ENCODE data around the gene CCDC6.

The CCDC6 gene

GRCh38 chr10:59908808-59909143 is 2.4 kb upstream of the CCDC6 start:
- no peak overlapping the region; the same call in 1 of the 2 replicates for H3K4me3 ChIP-seq (replicated peaks; ENCODE audit: low read depth, low read length)
- no peak for DNase-seq (ENCODE audit: extremely low read depth, insufficient read length)
- no peaks in the 10 kb centered on the region for H3K36me3 ChIP-seq (ENCODE audit: control insufficient read depth, insufficient read depth, low read length)
- H3K27me3 ChIP-seq (replicated peaks; ENCODE audit: control insufficient read depth, insufficient read depth, low read length), result no peaks in the 10 kb centered on the region
- no peak for TF ChIP-seq CTCF (IDR thresholded peaks at IDR 0.05; ENCODE audit: insufficient read depth, low read length, poor library complexity, severe bottlenecking)

- no peak for TF ChIP-seq CTCF (IDR thresholded peaks at IDR 0.05; ENCODE audit: insufficient read depth, low read length, poor library complexity, severe bottlenecking)
- Histone ChIP-seq H3K27me3 (replicated peaks; ENCODE audit: control insufficient read depth, insufficient read depth, low read length) (no peaks in the 10 kb centered on the region), H3K4me3 (replicated peaks; ENCODE audit: low read depth, low read length) (peak overlapping the region; percentile 54), H3K36me3 (ENCODE audit: control insufficient read depth, insufficient read depth, low read length) (no peaks in the 10 kb centered on the region)
- no peak for DNase-seq (ENCODE audit: extremely low read depth, insufficient read length)
Observed at GRCh38 chr10:59907918-59908807, 1.8 kb upstream of the CCDC6 start.

GRCh38 chr10:59907537-59907917 is 1.2 kb upstream of the CCDC6 start:
- DNase-seq (ENCODE audit: extremely low read depth, insufficient read length), result no peak

GRCh38 chr10:59905731-59906416 is 482 bp downstream of the CCDC6 start:
- Histone ChIP-seq H3K27me3 (replicated peaks; ENCODE audit: control insufficient read depth, insufficient read depth, low read length) (no peaks in the 10 kb centered on the region), H3K36me3 (ENCODE audit: control insufficient read depth, insufficient read depth, low read length) (no peaks in the 10 kb centered on the region; the same call in 1 of the 2 replicates), H3K4me3 (replicated peaks; ENCODE audit: low read depth, low read length) (peak overlapping the region; percentile 95)
- no peak for DNase-seq (ENCODE audit: extremely low read depth, insufficient read length)
- TF ChIP-seq CTCF (IDR thresholded peaks at IDR 0.05; ENCODE audit: insufficient read depth, low read length, poor library complexity, severe bottlenecking), result no peak

More at GRCh38 chr10:59907537-59907917, 1.2 kb upstream of the CCDC6 start:
- Histone ChIP-seq H3K4me3 (replicated peaks; ENCODE audit: low read depth, low read length) (peak overlapping the region; percentile 95), H3K36me3 (ENCODE audit: control insufficient read depth, insufficient read depth, low read length) (no peaks in the 10 kb centered on the region), H3K27me3 (replicated peaks; ENCODE audit: control insufficient read depth, insufficient read depth, low read length) (no peaks in the 10 kb centered on the region)
- TF ChIP-seq CTCF (IDR thresholded peaks at IDR 0.05; ENCODE audit: insufficient read depth, low read length, poor library complexity, severe bottlenecking), result no peak

GRCh38 chr10:59905066-59905730 is 1.2 kb downstream of the CCDC6 start:
- Histone ChIP-seq H3K4me3 (replicated peaks; ENCODE audit: low read depth, low read length) (peak overlapping the region; percentile 95), H3K27me3 (replicated peaks; ENCODE audit: control insufficient read depth, insufficient read depth, low read length) (no peaks in the 10 kb centered on the region), H3K36me3 (ENCODE audit: control insufficient read depth, insufficient read depth, low read length) (no peaks in the 10 kb centered on the region; the same call in 1 of the 2 replicates)
- peak; percentile 55 for DNase-seq (ENCODE audit: extremely low read depth, insufficient read length)
- TF ChIP-seq CTCF (IDR thresholded peaks at IDR 0.05; ENCODE audit: insufficient read depth, low read length, poor library complexity, severe bottlenecking), result no peak
